K562 (cell line): ENCODE results near the gene BSDC1. TPM values are rescaled to one million over a fixed set of nuclear protein-coding genes. Genes with fewer than 3 reads are reported as not detected.

ENCODE experiments used
- ATAC-seq: fragments of 200-7000 bp; cut with Tn5 transposase; 3 replicates; pipeline ENCODE4 v1.9.1; 2020; ENCODE audit warnings: moderate library complexity
- BruUV-seq: library from RNA; stranded (reverse); fragments of 400-500 nt; replicated peaks from 2 replicates; lab custom pipeline; 2021; lab: Mats Ljungman, UMichigan
- CTCF ChIA-PET: fragments of 300-600 bp; formaldehyde crosslinking; extraction: SDS; loops from one replicate; lab custom pipeline; 2021; ENCODE audit warnings: low intra/inter-chr PET ratio; lab: Yijun Ruan, JAX
- POLR2A ChIA-PET: fragments of 300-600, 350-650 bp; sonication (Branson Sonifier 250); formaldehyde crosslinking; extraction: SDS; loops from one replicate; lab custom pipeline; 2021; ENCODE audit warnings: antibody characterized with exemption, inconsistent platforms; lab: Yijun Ruan, JAX
- DNase-seq, 4 experiments: peaks; one replicate each; pipeline versions ENCODE4 v3.0.0 to v3.0.0-alpha.2; 2011 to 2018; ENCODE audit warnings: low spot score in 3 of 4, mixed read lengths in 3 of 4; ENCODE audit errors: extremely low read depth in 1 of 4
- FAIRE-seq: peaks from 2 replicates; lab custom pipeline; 2011; peaks lifted over from hg19 to GRCh38; lab: Jason Lieb, UNC
- H2AFZ ChIP-seq: 2 replicates; pipeline ENCODE4 v1.6.0; 2011; ENCODE audit warnings: low read depth, low read length, control low read depth, inconsistent platforms
- H3K27ac ChIP-seq: fragments of 200-600 bp; 3 replicates; pipeline ENCODE4 v1.8.0; 2011; ENCODE audit warnings: low read depth, mild to moderate bottlenecking, control low read depth, inconsistent platforms, low read length, moderate library complexity, mixed read lengths; ENCODE audit errors: extremely low read depth
- H3K27me3 ChIP-seq, 2 experiments: fragments of 300-600 bp in 1 of 2; 2 replicates in 1 of 2; 3 replicates in 1 of 2; pipeline versions ENCODE4 v1.6.0 to v1.8.0; 2011; ENCODE audit warnings: inconsistent platforms in 2 of 2, low read length in 2 of 2, mild to moderate bottlenecking in 1 of 2, mixed read lengths in 1 of 2, moderate library complexity in 1 of 2; ENCODE audit not compliant: control insufficient read depth in 2 of 2, insufficient read depth in 2 of 2
- H3K36me3 ChIP-seq: fragments of 300-600 bp; 3 replicates; pipeline ENCODE4 v1.8.0; 2011; ENCODE audit warnings: mild to moderate bottlenecking, low read length, inconsistent platforms; ENCODE audit not compliant: control insufficient read depth, insufficient read depth
- H3K4me1 ChIP-seq, 2 experiments: fragments of 200-600 bp in 1 of 2; replicated peaks in 1 of 2; 2 replicates in 1 of 2; 3 replicates in 1 of 2; pipeline versions ENCODE4 v1.5.1 to v1.8.0; 2011; ENCODE audit warnings: inconsistent platforms in 2 of 2, low read length in 2 of 2, mild to moderate bottlenecking in 1 of 2, mixed read lengths in 1 of 2, moderate library complexity in 1 of 2; ENCODE audit not compliant: control insufficient read depth in 2 of 2, insufficient read depth in 2 of 2
- H3K4me2 ChIP-seq: 2 replicates; pipeline ENCODE4 v1.6.1; 2011; ENCODE audit warnings: low read length, control low read depth, inconsistent platforms, mixed read lengths; ENCODE audit not compliant: insufficient read depth
- H3K4me3 ChIP-seq: fragments of 200-600 bp; sonication (generic), shearing (Covaris generic); 2 replicates; pipeline ENCODE4 v1.5.1; 2016; ENCODE audit warnings: control low read depth, inconsistent platforms
- H3K79me2 ChIP-seq: fragments of 200-600 bp; 3 replicates; pipeline ENCODE4 v1.8.0; 2011; ENCODE audit warnings: low read length, inconsistent platforms; ENCODE audit not compliant: control insufficient read depth, insufficient read depth
- H3K9ac ChIP-seq, 2 experiments: 2 replicates each; pipeline versions ENCODE4 v1.6.0 to v1.6.1; 2011; ENCODE audit warnings: low read depth in 2 of 2, low read length in 2 of 2, control low read depth in 1 of 2, inconsistent platforms in 1 of 2, mild to moderate bottlenecking in 1 of 2, mixed read lengths in 1 of 2; ENCODE audit not compliant: insufficient read depth in 1 of 2
- H3K9me1 ChIP-seq: one replicate; pipeline ENCODE4 v1.6.0; 2011; ENCODE audit warnings: inconsistent platforms, mild to moderate bottlenecking, low read length, moderate library complexity; ENCODE audit not compliant: control insufficient read depth, insufficient read depth
- H3K9me3 ChIP-seq: replicated peaks from 2 replicates; pipeline ENCODE4 v1.5.1; 2011; ENCODE audit warnings: low read depth, low read length, inconsistent platforms; ENCODE audit not compliant: control insufficient read depth, insufficient read depth
- H4K20me1 ChIP-seq: replicated peaks from 2 replicates; pipeline ENCODE4 v1.6.1; 2011; ENCODE audit warnings: low read length, inconsistent platforms, mixed read lengths; ENCODE audit not compliant: control insufficient read depth, insufficient read depth
- PML ChIP-seq: IDR thresholded peaks from 2 replicates; pipeline ENCODE4 v1.6.1; 2012; ENCODE audit warnings: low read length, inconsistent platforms
- POLR2A ChIP-seq: fragments of 450-650 bp; conservative IDR thresholded peaks from 2 replicates; pipeline ENCODE4 v1.6.1; 2016
- POLR2AphosphoS2 ChIP-seq: IDR thresholded peaks from 2 replicates; pipeline ENCODE4 v1.6.1; 2012; ENCODE audit warnings: low read length, improper control_type of control experiment
- POLR2AphosphoS5 ChIP-seq: IDR thresholded peaks from 2 replicates; pipeline ENCODE4 v1.6.1; 2011; ENCODE audit warnings: mild to moderate bottlenecking, low read depth, low read length, moderate library complexity; ENCODE audit not compliant: control insufficient read depth, insufficient read depth
- PTTG1 ChIP-seq: fragments of 450-650 bp; IDR thresholded peaks from 2 replicates; pipeline ENCODE4 v1.6.1; 2016; ENCODE audit warnings: low read depth, mild to moderate bottlenecking, missing genetic modification characterization, missing compliant biosample characterization
- SUPT5H ChIP-seq: fragments of 450-650 bp; IDR thresholded peaks from 2 replicates; pipeline ENCODE4 v1.6.1; 2016
- ZBED1 ChIP-seq: IDR thresholded peaks from 2 replicates; pipeline ENCODE4 v1.6.1; 2014
- ZNF57 ChIP-seq: fragments of 450-650 bp; formaldehyde crosslinking; IDR thresholded peaks from 2 replicates; pipeline ENCODE4 v1.4.0; 2020; ENCODE audit warnings: mild to moderate bottlenecking, moderate library complexity
- WGBS: fragments of 100-300 bp; shearing (Covaris generic); methylation state at CpG from one replicate; pipeline ENCODE4 v1.1.6; 2016; ENCODE audit warnings: low coverage, mixed read lengths; ENCODE audit not compliant: insufficient coverage; ENCODE audit errors: missing lambda C conversion rate; 5-methylcytosine and 5-hydroxymethylcytosine counted together
- in situ Hi-C: fragments of 300-500 bp; cut with MboI; formaldehyde crosslinking; loops from 4 replicates; pipeline ENCODE4 v1.15.0; 2018; ENCODE audit warnings: inconsistent platforms, mixed read lengths
- intact Hi-C: fragments of 100-400 bp; cut with micrococcal nuclease; formaldehyde crosslinking; loops from 2 replicates; pipeline ENCODE4 v1.14.2; 2022
- polyA plus RNA-seq, 8 experiments: library from polyadenylated mRNA; depleted of rRNA in 4 of 8; stranded (reverse) in 5 of 8; unstranded in 3 of 8; fragments of >200 nt; fragmentation: Nextera tagmentation in 2 of 8; fragmentation: Illumina TruSeq in 1 of 8; extraction: Ambion mirVana in 2 of 8; extraction: Trizol in 1 of 8; gene quantifications; 2 replicates each; pipeline versions ENCODE4 v1.2.1 to v1.2.3, GENCODE V29; 2011 to 2014; ENCODE audit warnings: inconsistent platforms in 1 of 8, missing spikeins in 1 of 8
- total RNA-seq, 7 experiments: library from RNA; depleted of rRNA in 6 of 7; stranded (reverse); fragments of >200 nt in 6 of 7; fragmentation: Illumina TruSeq in 2 of 7; extraction: Trizol in 2 of 7; gene quantifications; 2 replicates each; pipeline versions ENCODE4 v1.2.1 to v1.2.3, GENCODE V29; 2011 to 2021; ENCODE audit warnings: low replicate concordance in 1 of 7

Gene BSDC1
- total and polyA plus RNA-seq, 9 of the 15 experiments (the other 6 are each of a cell fraction or from before 2014, with no cell fraction given) = 10.2 to 96.8 (median 73.1) TPM

- Histone ChIP-seq H3K27me3 (no peaks in the 10 kb centered on the region), H3K9me3 (no peaks in the 10 kb centered on the region), H3K4me1 (peaks cover 0 to 4% of the 10 kb centered on the region in 2 experiments; a peak in 1 of 5 replicates), H4K20me1 (no peaks in the 10 kb centered on the region), H3K4me2 (no peak within 1 kb of the TSS), H3K36me3 (peaks cover 63% of the 10 kb centered on the region), H3K27ac (no peak within 1 kb of the TSS), H3K79me2 (no peaks in the 10 kb centered on the region), H3K9me1 (no peaks in the 10 kb centered on the region), H2AFZ (no peak within 1 kb of the TSS), H3K9ac (0 out of 4 replicates have a peak within 1 kb of the TSS, but pooled peaks of 1 of the 2 experiments have one; percentile 10), H3K4me3 (no peak within 1 kb of the TSS)
- DNase-seq (no peak), FAIRE-seq (no peak), ATAC-seq (no peak; the same call in 2 of the 3 replicates)
- TF ChIP-seq POLR2AphosphoS5 (peak; percentile 28; the same call in 1 of the 2 replicates), ZBED1 (peak; percentile 60; the same call in 1 of the 2 replicates), ZNF57 (CRISPR knock-in tag) (no peak), PTTG1 (no peak), POLR2A (peak; percentile 48; the same call in 1 of the 2 replicates), SUPT5H (peak; percentile 41; the same call in 1 of the 2 replicates), PML (0 out of 2 replicates have a peak, but pooled peaks have one; percentile 31), POLR2AphosphoS2 (0 out of 2 replicates have a peak, but pooled peaks have one; percentile 44)
- ChIA-PET POLR2A (interaction anchor here (1.0 to 3.2 kb wide), 7 partner anchors 9 to 32 kb away, joined by 3 to 16 read pairs (median 8); partner anchors contain the start of genes BSDC1 and MARCKSL1), CTCF (no interaction called here)
- WGBS = 87% methylated on average over 16 of the region's 17 CpGs
- no TSS peak for BruUV-seq
- intact Hi-C loops = no loop called here
- in situ Hi-C loops = no loop called here
These were observed 31.5 kb downstream of the BSDC1 start, which contains the start of the genes FAM229A and TSSK3 for GRCh38 chr1:32362474-32363313. Gene FAM229A (minus strand): TSS chr1:32362485. CDS start chr1:32362091, 394 bp downstream. Gene TSSK3 (plus strand): TSS chr1:32362539. CDS start chr1:32362702, 163 bp downstream.
